Measurements from ENCODE around the gene ERC1. TPM values are rescaled to one million over a fixed set of nuclear protein-coding genes. Genes with fewer than 3 reads are reported as not detected.

The ERC1 gene
- total RNA-seq, 1 experiment from 2014 or later: 12.3 TPM

GRCh38 chr12:1289371-1290155, 298.5 kb downstream of the ERC1 start:
- intact Hi-C loops (cut with micrococcal nuclease): no loop called here
- ChIA-PET CTCF (no interaction called here), POLR2A (ENCODE audit: unreplicated experiment) (no interaction called here)
- Histone ChIP-seq H3K4me1 (ENCODE audit: insufficient read depth, low read length) (no peaks in the 10 kb centered on the region), H3K4me2 (ENCODE audit: low read length) (no peak overlapping the region), H3K27me3 (ENCODE audit: low read length) (no peaks in the 10 kb centered on the region), H3K9ac (ENCODE audit: low read length) (no peak overlapping the region), H3K36me3 (ENCODE audit: low read depth, low read length) (0 out of 2 replicates have a peak, but pooled peaks cover 4% of the 10 kb centered on the region), H2AFZ (ENCODE audit: low read length) (no peak overlapping the region), H3K27ac (ENCODE audit: low read length) (no peak overlapping the region), H3K9me3 (ENCODE audit: low read length) (no peaks in the 10 kb centered on the region), H4K20me1 (ENCODE audit: low read length) (no peaks in the 10 kb centered on the region), H3K4me3 (ENCODE audit: low read length) (no peak overlapping the region), H3F3A (ENCODE audit: low read length, unreplicated experiment) (no peaks in the 10 kb centered on the region), H3K79me2 (ENCODE audit: low read length) (no peaks in the 10 kb centered on the region), H3K9me2 (replicated peaks; ENCODE audit: low read length) (no peaks in the 10 kb centered on the region)
- DNase-seq: no peak
- no peak for ATAC-seq
- no TSS peak for BruUV-seq (replicated peaks)
- TF ChIP-seq EZH2phosphoT487 (IDR thresholded peaks at IDR 0.05; ENCODE audit: borderline replicate concordance, low read length) (no peak), CTCF (conservative IDR thresholded peaks at IDR 0.05; ENCODE audit: low read depth, low read length) (no peak), EZH2 (IDR thresholded peaks at IDR 0.05; ENCODE audit: low read length, unreplicated experiment) (no peak)

- ATAC-seq (no peak), DNase-seq (no peak)
- Histone ChIP-seq H4K20me1 (ENCODE audit: low read length) (no peaks in the 10 kb centered on the region), H3K9ac (ENCODE audit: low read length) (no peak overlapping the region), H3K4me1 (ENCODE audit: insufficient read depth, low read length) (no peaks in the 10 kb centered on the region), H3K4me2 (ENCODE audit: low read length) (no peak overlapping the region), H3K79me2 (ENCODE audit: low read length) (no peaks in the 10 kb centered on the region), H3K9me3 (ENCODE audit: low read length) (no peaks in the 10 kb centered on the region), H3K4me3 (ENCODE audit: low read length) (no peak overlapping the region), H3F3A (ENCODE audit: low read length, unreplicated experiment) (no peaks in the 10 kb centered on the region), H2AFZ (ENCODE audit: low read length) (no peak overlapping the region), H3K36me3 (ENCODE audit: low read depth, low read length) (0 out of 2 replicates have a peak, but pooled peaks cover 4% of the 10 kb centered on the region), H3K9me2 (replicated peaks; ENCODE audit: low read length) (no peaks in the 10 kb centered on the region), H3K27ac (ENCODE audit: low read length) (no peak overlapping the region), H3K27me3 (ENCODE audit: low read length) (no peaks in the 10 kb centered on the region)
- CTCF ChIA-PET: no interaction called here
- POLR2A ChIA-PET (ENCODE audit: unreplicated experiment): interaction anchor here (0.6 kb wide), 1 partner anchor 11 kb away, joined by 3 read pairs; no protein-coding TSS in a partner anchor
- TF ChIP-seq EZH2phosphoT487 (IDR thresholded peaks at IDR 0.05; ENCODE audit: borderline replicate concordance, low read length) (no peak), EZH2 (IDR thresholded peaks at IDR 0.05; ENCODE audit: low read length, unreplicated experiment) (no peak), CTCF (conservative IDR thresholded peaks at IDR 0.05; ENCODE audit: low read depth, low read length) (no peak)
- BruUV-seq (replicated peaks): no TSS peak
- intact Hi-C loops (cut with micrococcal nuclease): no loop called here
Measured at GRCh38 chr12:1290716-1291115, 299.7 kb downstream of the ERC1 start.
